HepG2 (cell line): ENCODE data around the gene CDC42EP4. TPM values are rescaled to one million over a fixed set of nuclear protein-coding genes. Genes with fewer than 3 reads are reported as not detected.

Experiments
- ARNT ChIP-seq: fragments of 450-650 bp; IDR thresholded peaks from 2 replicates; pipeline ENCODE4 v1.6.1; 2017
- ELF1 ChIP-seq: sonication (generic); formaldehyde crosslinking; IDR thresholded peaks from 2 replicates; pipeline ENCODE4 v1.4.0; 2020; ENCODE audit warnings: missing genetic modification reagents
- FOXP1 ChIP-seq, 2 experiments: fragments of 450-650 bp in 1 of 2; IDR thresholded peaks; 2 replicates each; pipeline ENCODE4 v1.6.1; 2017 to 2018; ENCODE audit warnings: antibody characterized with exemption in 1 of 2
- GABPB1 ChIP-seq: IDR thresholded peaks from 2 replicates; pipeline ENCODE4 v1.6.1; 2016; ENCODE audit warnings: mild to moderate bottlenecking, missing genetic modification reagents, moderate library complexity, missing compliant biosample characterization
- GFI1 ChIP-seq: sonication (generic); formaldehyde crosslinking; IDR thresholded peaks from 2 replicates; pipeline ENCODE4 v1.5.0; 2020; ENCODE audit warnings: missing genetic modification reagents, mild to moderate bottlenecking, borderline replicate concordance
- GLMP ChIP-seq: sonication (generic); formaldehyde crosslinking; IDR thresholded peaks from 2 replicates; pipeline ENCODE4 v1.9.0; 2021; ENCODE audit warnings: missing genetic modification reagents, mild to moderate bottlenecking, borderline replicate concordance
- KDM1A ChIP-seq: IDR thresholded peaks from 2 replicates; pipeline ENCODE4 v1.6.1; 2016; ENCODE audit warnings: missing compliant biosample characterization
- KDM6A ChIP-seq: IDR thresholded peaks from 2 replicates; pipeline ENCODE4 v1.6.1; 2016; ENCODE audit warnings: low read depth
- MAFK ChIP-seq, 2 experiments: IDR thresholded peaks in 1 of 2; conservative IDR thresholded peaks in 1 of 2; 2 replicates each; pipeline ENCODE4 v1.6.1; 2011; ENCODE audit warnings: improper control_type of control experiment in 2 of 2, low read length in 2 of 2
- NPAS2 ChIP-seq: sonication (generic); formaldehyde crosslinking; IDR thresholded peaks from 2 replicates; pipeline ENCODE4 v1.8.0; 2022; ENCODE audit warnings: mild to moderate bottlenecking, missing genetic modification reagents, borderline replicate concordance
- PCBP2 ChIP-seq: fragments of 200-400 bp; formaldehyde crosslinking; optimal IDR thresholded peaks from 2 replicates; pipeline ENCODE3; 2018; ENCODE audit warnings: low read length, low read depth; ENCODE audit not compliant: poor library complexity, severe bottlenecking
- RAD51 ChIP-seq: fragments of 450-650 bp; IDR thresholded peaks from 2 replicates; pipeline ENCODE4 v1.6.1; 2016; ENCODE audit warnings: borderline replicate concordance
- TSC22D2 ChIP-seq: sonication (generic); formaldehyde crosslinking; IDR thresholded peaks from 2 replicates; pipeline ENCODE4 v1.5.1; 2020; ENCODE audit warnings: missing genetic modification reagents, mild to moderate bottlenecking, borderline replicate concordance
- ZBTB3 ChIP-seq: sonication (generic); formaldehyde crosslinking; IDR thresholded peaks from 2 replicates; pipeline ENCODE4 v1.4.0; 2020; ENCODE audit warnings: low read depth, mild to moderate bottlenecking, moderate library complexity, missing genetic modification reagents, borderline replicate concordance
- ZBTB38 ChIP-seq: sonication (generic); formaldehyde crosslinking; IDR thresholded peaks from 2 replicates; pipeline ENCODE4 v1.5.1; 2020; ENCODE audit warnings: mild to moderate bottlenecking, missing genetic modification reagents
- ZBTB44 ChIP-seq: sonication (generic); formaldehyde crosslinking; IDR thresholded peaks from 2 replicates; pipeline ENCODE4 v1.4.0; 2020; ENCODE audit warnings: missing genetic modification reagents
- ZNF234 ChIP-seq: sonication (generic); formaldehyde crosslinking; conservative IDR thresholded peaks from 2 replicates; pipeline ENCODE4 v1.5.1; 2020; ENCODE audit warnings: mild to moderate bottlenecking, missing genetic modification reagents
- ZNF296 ChIP-seq: sonication (generic); formaldehyde crosslinking; conservative IDR thresholded peaks from 2 replicates; pipeline ENCODE4 v1.5.0; 2020; ENCODE audit warnings: mild to moderate bottlenecking, missing genetic modification reagents
- ZNF557 ChIP-seq: sonication (generic); formaldehyde crosslinking; IDR thresholded peaks from 2 replicates; pipeline ENCODE4 v1.4.0; 2020; ENCODE audit warnings: missing genetic modification reagents
- ZNF766 ChIP-seq: sonication (generic); formaldehyde crosslinking; IDR thresholded peaks from 2 replicates; pipeline ENCODE4 v1.5.0; 2020; ENCODE audit warnings: missing genetic modification reagents, borderline replicate concordance
- ZNF841 ChIP-seq: sonication (generic); formaldehyde crosslinking; IDR thresholded peaks from 2 replicates; pipeline ENCODE4 v1.8.1; 2023; ENCODE audit warnings: missing genetic modification reagents, borderline replicate concordance
- ZSCAN25 ChIP-seq: sonication (generic); formaldehyde crosslinking; IDR thresholded peaks from 2 replicates; pipeline ENCODE4 v1.8.0; 2022; ENCODE audit warnings: mild to moderate bottlenecking, missing genetic modification reagents
- polyA plus RNA-seq, 8 experiments: library from polyadenylated mRNA; depleted of rRNA in 3 of 8; stranded (reverse) in 7 of 8; unstranded in 1 of 8; fragments of >200 nt; fragmentation: Illumina TruSeq in 4 of 8; extraction: Trizol in 4 of 8; gene quantifications; 2 replicates each; pipeline versions ENCODE4 v1.2.1 to v1.2.3, GENCODE V29; 2011 to 2016; ENCODE audit warnings: low read depth in 4 of 8, missing spikeins in 1 of 8, mixed read lengths in 1 of 8; ENCODE audit not compliant: insufficient read depth in 1 of 8
- total RNA-seq, 5 experiments: library from RNA; depleted of rRNA; stranded (reverse); fragments of >200 nt; fragmentation: Illumina TruSeq; extraction: Trizol; gene quantifications; 2 replicates each; pipeline ENCODE4 v1.2.3, GENCODE V29; 2016; ENCODE audit warnings: low read depth in 1 of 5
- TF ChIP-seq, protein P1 (sequence below): sonication (generic); formaldehyde crosslinking; IDR thresholded peaks from 2 replicates; pipeline ENCODE4 v1.5.0; 2020; ENCODE audit warnings: missing genetic modification reagents
- TF ChIP-seq, protein P2 (sequence below): sonication (generic); formaldehyde crosslinking; IDR thresholded peaks from 2 replicates; pipeline ENCODE4 v1.5.0; 2020; ENCODE audit warnings: mild to moderate bottlenecking, missing genetic modification reagents

The CDC42EP4 gene
- total and polyA plus RNA-seq, 2 of the 13 experiments (the other 11 are each of a cell fraction or from before 2014, with no cell fraction given), result 19.0 to 54.0 TPM

- no peak for TF ChIP-seq KDM6A (CRISPR knock-in tag)
- TF ChIP-seq MAFK (conservative IDR thresholded peaks at IDR 0.05 in 1 of 2, IDR thresholded peaks at IDR 0.05 in 1 of 2; ENCODE audit: low read length in 2 of 2), result no peak
- TF ChIP-seq PCBP2, result no peak
- TF ChIP-seq GABPB1 (CRISPR knock-in tag), result no peak
- no peak for TF ChIP-seq TSC22D2 (CRISPR knock-in tag)
- no peak for TF ChIP-seq ZNF557 (CRISPR knock-in tag)
- TF ChIP-seq ZNF766, result no peak
- TF ChIP-seq FOXP1 (IDR thresholded peaks at IDR 0.05), result no peak
- TF ChIP-seq FOXP1 (CRISPR knock-in tag; IDR thresholded peaks at IDR 0.05), result no peak
- TF ChIP-seq ELF1 (CRISPR knock-in tag), result no peak
- no peak for TF ChIP-seq ZSCAN25 (CRISPR knock-in tag)
- no peak for TF ChIP-seq ZBTB44 (CRISPR knock-in tag)
- no peak for TF ChIP-seq NPAS2
- no peak for TF ChIP-seq RAD51
- no peak for TF ChIP-seq ZBTB3 (CRISPR knock-in tag)
- TF ChIP-seq GFI1, result no peak; the same call in 1 of the 2 replicates
- TF ChIP-seq ZNF841 (CRISPR knock-in tag), result no peak
- no peak for TF ChIP-seq KDM1A (CRISPR knock-in tag)
- TF ChIP-seq, protein P1, sequence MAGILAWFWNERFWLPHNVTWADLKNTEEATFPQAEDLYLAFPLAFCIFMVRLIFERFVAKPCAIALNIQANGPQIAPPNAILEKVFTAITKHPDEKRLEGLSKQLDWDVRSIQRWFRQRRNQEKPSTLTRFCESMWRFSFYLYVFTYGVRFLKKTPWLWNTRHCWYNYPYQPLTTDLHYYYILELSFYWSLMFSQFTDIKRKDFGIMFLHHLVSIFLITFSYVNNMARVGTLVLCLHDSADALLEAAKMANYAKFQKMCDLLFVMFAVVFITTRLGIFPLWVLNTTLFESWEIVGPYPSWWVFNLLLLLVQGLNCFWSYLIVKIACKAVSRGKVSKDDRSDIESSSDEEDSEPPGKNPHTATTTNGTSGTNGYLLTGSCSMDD (CRISPR knock-in tag), result no peak
- TF ChIP-seq ZNF296, result no peak
- TF ChIP-seq ZBTB38 (CRISPR knock-in tag), result no peak; the same call in 1 of the 2 replicates
- TF ChIP-seq ARNT, result no peak
- no peak for TF ChIP-seq ZNF234 (CRISPR knock-in tag)
- TF ChIP-seq GLMP (CRISPR knock-in tag), result no peak
- TF ChIP-seq, protein P2, sequence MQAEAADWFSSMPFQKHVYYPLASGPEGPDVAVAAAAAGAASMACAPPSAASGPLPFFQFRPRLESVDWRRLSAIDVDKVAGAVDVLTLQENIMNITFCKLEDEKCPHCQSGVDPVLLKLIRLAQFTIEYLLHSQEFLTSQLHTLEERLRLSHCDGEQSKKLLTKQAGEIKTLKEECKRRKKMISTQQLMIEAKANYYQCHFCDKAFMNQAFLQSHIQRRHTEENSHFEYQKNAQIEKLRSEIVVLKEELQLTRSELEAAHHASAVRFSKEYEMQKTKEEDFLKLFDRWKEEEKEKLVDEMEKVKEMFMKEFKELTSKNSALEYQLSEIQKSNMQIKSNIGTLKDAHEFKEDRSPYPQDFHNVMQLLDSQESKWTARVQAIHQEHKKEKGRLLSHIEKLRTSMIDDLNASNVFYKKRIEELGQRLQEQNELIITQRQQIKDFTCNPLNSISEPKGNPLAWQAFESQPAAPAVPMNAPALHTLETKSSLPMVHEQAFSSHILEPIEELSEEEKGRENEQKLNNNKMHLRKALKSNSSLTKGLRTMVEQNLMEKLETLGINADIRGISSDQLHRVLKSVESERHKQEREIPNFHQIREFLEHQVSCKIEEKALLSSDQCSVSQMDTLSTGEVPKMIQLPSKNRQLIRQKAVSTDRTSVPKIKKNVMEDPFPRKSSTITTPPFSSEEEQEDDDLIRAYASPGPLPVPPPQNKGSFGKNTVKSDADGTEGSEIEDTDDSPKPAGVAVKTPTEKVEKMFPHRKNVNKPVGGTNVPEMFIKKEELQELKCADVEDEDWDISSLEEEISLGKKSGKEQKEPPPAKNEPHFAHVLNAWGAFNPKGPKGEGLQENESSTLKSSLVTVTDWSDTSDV (CRISPR knock-in tag), result no peak
Observed at GRCh38 chr17:73262676-73263642, 48.8 kb downstream of the CDC42EP4 start (continued).
